GM18907 (cell line): Measurements from ENCODE around the gene RNU6-8.

ENCODE experiments used
- ATAC-seq: cut with Tn5 transposase; IDR thresholded peaks from one replicate; pipeline ENCODE4 v1.9.1; 2021; ENCODE audit warnings: mild to moderate bottlenecking, moderate library complexity; ENCODE audit not compliant: unreplicated experiment

RNU6-8 gene

GRCh38 chr14:32202998-32203882 lies at the start of gene RNU6-8:
Gene RNU6-8 (minus strand): TSS chr14:32203269.
- peak; percentile 72 for ATAC-seq

DNA sequence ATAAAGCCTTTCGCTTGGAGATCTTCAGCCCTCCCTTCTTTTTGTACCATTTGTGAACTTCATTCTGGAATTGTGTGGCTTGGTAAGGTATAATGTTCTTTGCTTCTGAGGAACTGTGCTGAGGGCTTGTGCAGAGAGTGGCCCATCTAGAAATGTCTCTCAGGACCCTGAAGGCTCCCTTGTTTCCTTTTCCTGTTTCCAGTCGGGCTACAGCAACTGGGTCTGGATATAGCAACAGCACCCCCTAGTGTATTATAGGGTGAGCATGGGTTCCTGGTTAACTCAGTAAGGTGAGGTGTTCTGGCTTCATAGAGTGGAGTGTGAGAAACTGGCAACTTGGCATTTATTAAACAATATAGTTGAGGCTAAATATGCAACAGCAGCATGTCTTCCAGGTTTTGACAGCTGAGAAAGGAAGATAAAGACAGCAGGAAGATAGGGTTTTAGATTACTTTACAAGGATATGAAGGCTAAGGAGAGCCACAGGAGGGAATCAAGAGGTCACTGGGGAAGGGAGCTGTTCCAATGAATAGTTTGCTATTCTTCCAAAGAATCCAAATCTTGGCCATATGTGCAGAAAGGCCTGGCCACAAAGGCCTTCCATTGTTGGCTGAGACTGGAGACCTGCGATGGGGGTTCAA lies 49.1 kb upstream of the RNU6-8 start:
- peak; percentile 92 for ATAC-seq

DNA sequence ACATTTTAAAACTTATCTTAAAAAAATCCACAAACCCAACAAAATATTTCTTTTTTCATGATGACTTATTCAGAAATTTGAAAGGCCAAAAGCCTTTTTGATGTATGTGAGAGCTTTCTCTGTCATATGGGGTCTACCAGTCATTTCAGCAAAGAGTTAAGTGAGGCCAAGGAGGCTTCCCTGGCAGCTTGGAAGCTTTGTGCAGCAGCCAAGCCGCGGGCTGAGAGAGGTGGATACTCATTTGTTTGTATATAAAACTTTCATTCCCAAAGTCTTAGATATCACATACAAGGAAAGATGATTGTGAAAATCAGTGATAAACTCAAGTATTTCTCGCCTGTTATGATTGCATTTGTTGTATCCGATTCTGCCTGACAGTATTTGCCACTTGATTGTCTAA lies 48.5 kb upstream of the RNU6-8 start:
- ATAC-seq, result no peak

DNA sequence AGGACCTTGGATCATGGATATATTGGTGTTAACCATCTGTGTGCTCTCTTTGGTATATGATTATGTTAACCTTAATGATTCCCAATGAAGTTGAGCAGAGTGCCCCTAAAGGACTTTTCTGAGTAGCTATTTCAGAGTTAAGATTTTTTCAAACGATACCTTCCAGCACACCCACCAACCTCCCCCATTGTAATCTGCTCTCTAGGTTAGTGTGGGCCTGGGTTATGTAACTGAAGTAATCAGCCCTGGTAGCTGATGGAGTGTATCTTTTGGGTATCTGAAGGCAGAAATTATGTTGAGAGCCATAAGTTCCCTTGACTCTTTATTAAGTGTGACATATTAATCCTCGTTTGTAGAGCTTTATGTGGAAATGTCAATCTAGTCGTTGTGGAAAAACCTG lies 47.6 kb upstream of the RNU6-8 start:
- ATAC-seq, result no peak

GRCh38 chr14:32249780-32250179 lies 46.7 kb upstream of the RNU6-8 start:
- ATAC-seq, result no peak

DNA sequence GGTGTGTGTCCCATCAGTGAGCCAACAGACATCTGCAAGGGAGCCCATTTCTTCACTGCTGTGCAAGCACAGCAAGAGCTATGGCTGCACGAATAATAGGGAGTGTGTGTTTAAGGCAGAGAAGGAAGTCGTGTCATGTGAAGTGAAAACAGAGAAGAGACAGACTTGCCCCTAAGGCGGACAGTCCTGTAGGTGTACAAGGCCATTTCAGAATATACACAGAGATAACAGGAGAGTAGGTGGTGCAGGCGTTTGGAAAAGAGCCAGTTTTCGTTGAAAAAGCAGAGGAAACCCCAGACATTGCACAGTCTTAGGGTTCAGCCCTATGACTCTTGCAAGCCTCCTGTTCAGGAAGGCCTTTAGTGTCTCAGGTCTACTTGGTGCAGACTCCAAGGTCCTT lies 46.3 kb upstream of the RNU6-8 start:
- no peak for ATAC-seq

DNA sequence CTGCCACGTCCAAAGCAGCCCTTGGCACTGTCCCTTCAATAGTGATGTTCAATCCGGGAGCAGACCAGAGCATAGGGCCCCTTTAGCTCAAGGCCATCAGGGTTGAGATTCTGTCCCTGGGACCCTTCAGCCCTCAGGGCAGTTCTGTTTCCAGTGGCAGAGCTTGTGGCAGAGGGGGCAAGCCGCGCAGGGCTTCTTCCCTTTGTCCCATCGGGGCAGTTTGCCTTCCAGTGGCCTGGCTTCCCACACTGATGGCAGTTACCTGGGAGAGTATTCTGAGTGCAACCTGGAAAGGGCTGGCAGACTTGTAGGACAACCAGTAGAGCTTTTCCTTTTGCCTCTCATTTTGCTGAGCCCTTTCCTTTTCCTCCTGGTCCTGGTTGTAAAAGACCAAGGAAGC lies 43.7 kb upstream of the RNU6-8 start:
- no peak for ATAC-seq

GRCh38 chr14:32244404-32244803 lies 41.3 kb upstream of the RNU6-8 start:
- no peak for ATAC-seq

GRCh38 chr14:32233260-32233659 lies 30.2 kb upstream of the RNU6-8 start:
- ATAC-seq, result no peak

DNA sequence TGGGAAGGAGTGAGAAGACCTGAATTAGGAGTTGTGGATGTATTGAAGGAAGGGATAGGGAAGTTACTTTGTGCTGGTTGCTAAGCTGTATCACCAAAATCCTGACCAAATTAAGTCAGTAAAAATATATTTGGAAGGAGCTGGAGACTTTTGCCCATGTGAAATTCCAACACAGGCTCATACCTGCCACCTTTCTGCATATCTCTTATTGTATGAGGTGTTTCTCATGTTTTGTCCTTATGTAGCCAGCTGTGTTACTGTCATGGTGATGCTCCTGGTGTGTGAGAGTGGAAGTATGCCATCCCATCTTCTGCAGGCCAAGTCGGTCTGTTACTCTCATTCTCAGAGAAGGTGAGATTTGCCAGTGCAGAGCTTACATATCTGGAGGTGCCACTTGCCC lies 29.4 kb upstream of the RNU6-8 start:
- no peak for ATAC-seq

- ATAC-seq, result no peak
Measured at GRCh38 chr14:32230695-32231280, 27.7 kb upstream of the RNU6-8 start.

GRCh38 chr14:32230181-32230580 lies 27.1 kb upstream of the RNU6-8 start:
- no peak for ATAC-seq

DNA sequence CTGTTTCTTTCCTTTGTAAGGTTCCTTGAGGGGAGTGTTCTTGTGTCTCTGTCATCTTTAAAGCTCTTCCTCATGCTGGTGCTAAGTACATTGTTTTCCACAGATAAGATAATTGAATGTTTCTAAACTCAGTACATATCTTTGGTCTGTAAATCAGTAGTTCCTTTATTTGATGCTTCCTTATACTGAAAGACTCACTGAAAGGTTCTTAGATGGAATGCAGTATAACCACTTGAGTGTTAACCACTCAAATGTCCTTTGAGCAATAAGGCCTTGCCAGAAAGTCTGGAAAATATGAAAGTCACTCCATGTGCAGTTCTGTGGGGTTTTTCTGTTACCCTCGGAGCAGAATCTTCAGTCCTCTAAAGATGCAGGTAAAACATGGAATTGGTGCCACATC lies 23.0 kb upstream of the RNU6-8 start:
- no peak for ATAC-seq

GRCh38 chr14:32225378-32225920 lies 22.4 kb upstream of the RNU6-8 start:
- no peak for ATAC-seq

DNA sequence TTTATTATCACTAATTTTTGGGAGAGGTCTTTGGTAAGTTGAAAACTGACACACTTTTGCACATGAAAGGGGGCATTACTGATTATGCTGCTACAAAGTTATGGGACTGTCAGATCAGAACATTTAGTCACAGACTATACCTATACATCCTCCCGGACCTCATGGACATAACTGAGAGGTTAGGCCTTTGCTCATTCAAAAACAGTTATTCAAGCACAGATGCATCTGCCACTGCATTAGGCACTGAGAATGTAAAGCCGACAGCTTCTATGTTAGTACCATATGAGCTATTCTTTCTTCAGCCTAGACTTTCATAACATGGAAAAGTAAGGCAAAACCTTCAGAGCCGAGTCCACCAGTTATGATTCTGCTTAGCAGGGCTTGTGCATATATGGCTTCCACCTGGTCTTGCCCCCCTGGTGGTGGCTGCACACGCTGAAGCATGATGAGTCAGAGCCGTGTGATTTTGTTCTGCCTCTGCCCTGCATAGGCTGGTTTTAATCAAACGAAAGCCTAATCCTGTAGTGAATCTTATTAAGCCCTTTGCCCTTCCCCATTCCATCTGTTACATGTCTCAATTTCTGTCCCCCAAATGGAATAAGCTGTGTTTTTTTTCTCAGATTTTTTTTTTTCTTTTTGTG lies 21.8 kb upstream of the RNU6-8 start:
- no peak for ATAC-seq

DNA sequence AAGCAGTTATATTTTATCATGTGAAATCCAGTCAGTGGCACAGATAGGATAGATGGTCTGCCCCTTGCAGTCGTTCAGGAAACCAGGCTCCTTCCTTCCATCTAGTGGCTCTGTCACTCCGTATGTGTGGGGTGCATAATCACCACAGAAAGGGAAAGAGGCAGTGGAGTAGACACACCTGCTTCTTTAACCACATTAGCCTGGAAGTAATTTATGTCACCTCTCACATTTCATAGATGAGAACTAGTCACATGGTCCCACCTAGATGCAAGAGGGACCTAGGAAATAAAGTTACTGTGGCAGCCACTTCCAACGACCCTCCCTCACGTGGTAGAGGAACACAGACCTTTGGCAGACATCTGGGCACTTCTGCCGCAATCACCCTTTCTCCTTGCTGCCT lies 14.2 kb upstream of the RNU6-8 start:
- ATAC-seq, result no peak

- ATAC-seq, result no peak
Measured at GRCh38 chr14:32212833-32213232, 9.8 kb upstream of the RNU6-8 start.

- no peak for ATAC-seq
Measured at GRCh38 chr14:32211068-32211404, 8.0 kb upstream of the RNU6-8 start.

DNA sequence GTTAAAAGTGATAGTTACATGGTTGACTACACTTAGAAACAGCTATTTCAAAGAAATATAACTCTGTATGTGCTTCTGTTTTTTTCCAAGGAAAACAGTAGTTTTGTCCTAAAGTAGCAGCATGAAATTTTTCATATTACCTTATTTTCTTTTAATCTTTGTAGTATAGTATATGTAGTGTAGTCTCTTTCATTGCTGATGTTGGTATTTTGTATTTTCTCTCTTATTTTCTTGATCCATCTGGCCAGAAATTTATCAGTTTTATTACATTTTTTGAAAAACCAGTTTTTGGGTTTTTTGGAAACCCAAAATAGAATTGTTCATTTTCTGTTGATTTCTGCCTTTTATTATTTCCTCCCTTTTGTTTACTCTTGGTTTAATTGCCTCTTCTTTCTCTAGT lies 6.4 kb upstream of the RNU6-8 start:
- ATAC-seq, result no peak

- no peak for ATAC-seq
Measured at GRCh38 chr14:32208490-32208889, 5.4 kb upstream of the RNU6-8 start.

GRCh38 chr14:32206552-32206951 lies 3.5 kb upstream of the RNU6-8 start:
- no peak for ATAC-seq
